Ovary (tissue), 9 donors: ENCODE measurements around the gene SMARCB1. TPM values are rescaled to one million over a fixed set of nuclear protein-coding genes. Genes with fewer than 3 reads are reported as not detected.

Experiments used
- DNase-seq, 5 donors: peaks; one replicate each; pipeline ENCODE4 v3.0.0-alpha.2; 2019 to 2020
- H3K27ac ChIP-seq, 2 donors: fragments of 200-600 bp; one replicate each; pipeline versions ENCODE4 v1.5.1 to v1.8.0; 2019 to 2022
- H3K27me3 ChIP-seq: fragments of 200-600 bp; one replicate; pipeline ENCODE4 v1.8.0; 2022
- H3K36me3 ChIP-seq: fragments of 200-600 bp; sonication (generic); one replicate; pipeline ENCODE4 v1.5.1; 2019
- H3K4me1 ChIP-seq: one replicate; pipeline ENCODE4 v1.8.1; 2013; ENCODE audit warnings: mild to moderate bottlenecking, moderate library complexity; ENCODE audit not compliant: insufficient read depth
- H3K4me3 ChIP-seq: fragments of 200-600 bp; sonication (generic); one replicate; pipeline ENCODE4 v1.5.1; 2017
- H3K9me3 ChIP-seq, 2 donors: fragments of 200-600 bp in 1 of 2; sonication (generic) in 1 of 2; one replicate each; pipeline versions ENCODE4 v1.5.1 to v1.8.1; 2013 to 2019; ENCODE audit warnings: mild to moderate bottlenecking in 1 of 2, moderate library complexity in 1 of 2
- CTCF ChIP-seq, 3 donors: fragments of 450-650 bp in 2 of 3; fragments of 200-600 bp in 1 of 3; IDR thresholded peaks; one replicate each; pipeline versions ENCODE4 v1.5.1 to v1.8.0; 2016 to 2022; ENCODE audit warnings: antibody characterized with exemption in 3 of 3, mild to moderate bottlenecking in 1 of 3
- EP300 ChIP-seq: sonication (generic); formaldehyde crosslinking; IDR thresholded peaks from one replicate; pipeline ENCODE4 v1.6.1; 2017; ENCODE audit warnings: antibody characterized with exemption
- POLR2A ChIP-seq: fragments of 450-650 bp; IDR thresholded peaks from one replicate; pipeline ENCODE4 v1.6.1; 2017; ENCODE audit warnings: antibody characterized with exemption, mild to moderate bottlenecking, moderate library complexity
- WGBS, 3 donors: extraction: QIAGEN DNeasy Blood & Tissue Kit in 1 of 3; methylation state at CpG; one replicate each; pipeline versions ENCODE4 v1.1.5 to v1.1.7; 2013 to 2017; 5-methylcytosine and 5-hydroxymethylcytosine counted together
- intact Hi-C, 4 donors: fragments of 100-400 bp; cut with DNase I; formaldehyde crosslinking; loops; one replicate each; pipeline versions ENCODE4 v1.11.0 to v1.15.1; 2022 to 2023
- polyA plus RNA-seq, 2 donors: library from polyadenylated mRNA; stranded (reverse); fragments of 200-250 nt in 1 of 2; fragments of 350-450 nt in 1 of 2; fragmentation: Illumina TruSeq in 1 of 2; extraction: RNeasy Lipid Tissue Mini Kit (QIAGEN cat#74804) in 1 of 2; gene quantifications; one replicate each; pipeline ENCODE4 v1.2.3, GENCODE V29; 2013 to 2014
- total RNA-seq, 7 donors: library from RNA; depleted of rRNA in 2 of 7; stranded (reverse); fragments of >200 nt in 2 of 7; fragmentation: NEBNext Ultra II Directional in 3 of 7; extraction: Animal tissue kit (Norgen Biotek cat#: 25700) in 3 of 7; gene quantifications; one replicate each; pipeline versions ENCODE4 v1.1.0 to v1.2.4, GENCODE V29; 2016 to 2023
- donor health status: DM: no; HTN: no; CAD: no; lungs with moderate emphysema.
- donor health status: DM: no; HTN: no; CAD: no.
- donor health status: Bipolar disorder and iron deficiency.
- donor health status: DM: yes; HTN: yes; CAD: no.
- donor health status: DM: no; HTN: no; CAD: no.
- donor health status: DM: yes; HTN: yes; CAD: no.

SMARCB1 gene
- total and polyA plus RNA-seq, 9 donors = 47.1 to 107 (median 87.0) TPM

DNA sequence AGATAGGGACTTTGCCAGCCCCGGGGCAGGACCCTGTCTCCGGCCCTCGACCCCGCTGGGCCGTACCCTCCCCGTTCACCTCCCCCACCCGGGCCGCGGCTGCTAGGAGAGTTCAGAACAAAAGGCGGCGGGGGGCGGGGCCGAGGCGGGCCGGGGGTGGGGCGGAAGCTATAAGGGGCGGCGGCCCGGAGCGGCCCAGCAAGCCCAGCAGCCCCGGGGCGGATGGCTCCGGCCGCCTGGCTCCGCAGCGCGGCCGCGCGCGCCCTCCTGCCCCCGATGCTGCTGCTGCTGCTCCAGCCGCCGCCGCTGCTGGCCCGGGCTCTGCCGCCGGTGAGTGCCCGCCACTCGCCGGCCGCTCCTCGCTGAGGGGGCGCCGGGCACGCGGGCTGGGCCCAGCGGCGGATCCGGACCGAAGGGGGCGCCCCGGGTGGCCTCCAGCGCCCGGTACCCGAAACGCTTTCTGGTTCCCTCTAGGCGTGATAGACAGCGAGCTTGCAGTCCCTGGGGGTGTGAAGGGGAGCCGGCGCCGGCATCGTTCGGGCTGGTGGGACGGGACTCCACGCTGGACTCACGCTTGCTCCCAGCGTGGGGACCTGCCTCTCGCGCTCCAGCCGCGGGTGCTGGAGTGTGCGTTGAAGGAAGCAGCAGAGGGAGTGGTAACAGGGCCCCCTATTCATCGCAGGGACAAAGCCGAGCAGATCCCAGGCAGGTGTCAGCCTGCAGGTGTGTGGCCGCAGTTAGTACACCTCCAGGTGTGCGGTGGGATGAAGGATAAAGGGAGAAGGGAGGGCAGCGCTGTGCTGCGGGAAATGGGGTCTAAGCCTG, 13.9 kb upstream of the SMARCB1 start, which contains the start of gene MMP11:
Gene MMP11 (plus strand): TSS at position 201 of the 825 bp plus-strand sequence. CDS start 22 bp downstream, at position 223.
- DNase-seq = peak; percentile 58 to 79 (median 67)
- TF ChIP-seq POLR2A (no peak), CTCF (IDR thresholded peaks at IDR 0.05) (no peak), EP300 (no peak)
- Histone ChIP-seq H3K27ac (peak within 1 kb of the TSS in 1 of 2 donors; percentile 23), H3K4me3 (peak within 1 kb of the TSS; percentile 42), H3K27me3 (no peaks in the 10 kb centered on the region), H3K4me1 (peaks cover 16% of the 10 kb centered on the region), H3K9me3 (no peaks in the 10 kb centered on the region), H3K36me3 (no peaks in the 10 kb centered on the region)
- intact Hi-C loops = no loop called here
- 2 to 10% (median 3%) methylated on average over 29 to 79 of the region's 79 CpGs for WGBS, 3 donors

GRCh38 chr22:23773483-23774113, 13.2 kb upstream of the SMARCB1 start:
- H3K36me3 ChIP-seq = no peaks in the 10 kb centered on the region
- no peak overlapping the region for H3K27ac ChIP-seq
- H3K4me3 ChIP-seq = peak overlapping the region; percentile 42
- peaks cover 13% of the 10 kb centered on the region for H3K4me1 ChIP-seq
- no peak for TF ChIP-seq EP300
- H3K9me3 ChIP-seq = no peaks in the 10 kb centered on the region
- intact Hi-C loops = no loop called here
- no peaks in the 10 kb centered on the region for H3K27me3 ChIP-seq
- WGBS, 3 donors = 50 to 58% (median 56%) methylated on average over 7 of the region's 7 CpGs
- no peak for DNase-seq

DNA sequence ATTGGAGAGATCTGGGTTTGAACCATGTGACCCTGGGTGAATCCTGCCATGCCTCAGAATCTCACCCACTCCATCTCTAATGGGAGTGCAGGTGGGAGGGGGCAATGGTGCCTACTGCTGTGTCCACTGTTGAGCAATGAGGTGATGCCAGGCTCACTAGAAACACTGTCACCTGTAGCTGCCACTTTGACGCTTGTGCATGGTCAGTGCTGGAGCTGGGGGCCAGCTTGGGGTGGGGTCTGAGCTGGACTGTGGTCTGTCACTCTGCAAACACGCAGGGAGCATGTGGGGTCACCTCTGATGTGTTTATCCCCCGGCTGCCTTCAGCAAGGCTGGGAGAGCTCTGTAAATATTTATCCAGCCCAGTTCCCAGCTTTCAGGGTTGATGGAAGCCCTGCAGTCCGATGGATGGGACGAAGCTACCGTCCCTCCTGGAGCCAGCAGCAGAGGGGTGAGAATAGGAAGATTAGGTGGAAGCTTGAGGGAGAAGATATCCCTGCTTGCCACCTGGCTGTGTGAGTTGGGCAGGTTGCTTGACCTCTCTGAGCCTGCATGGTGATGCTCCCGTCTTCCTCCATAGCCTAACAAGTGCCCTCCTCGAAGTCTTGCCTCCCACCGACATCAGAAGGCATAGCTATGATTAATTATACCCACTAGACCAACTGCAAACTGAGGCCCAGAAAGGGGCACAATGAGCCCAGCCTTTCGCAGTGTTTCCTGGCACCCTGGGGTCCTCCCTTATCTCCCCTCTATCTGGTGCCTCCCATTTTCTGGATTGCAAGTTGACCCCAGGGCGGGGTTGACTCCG, 12.4 kb upstream of the SMARCB1 start:
- DNase-seq = no peak
- H3K27ac ChIP-seq = no peak overlapping the region
- 49 to 63% (median 57%) methylated on average over 12 of the region's 12 CpGs for WGBS, 3 donors
- H3K36me3 ChIP-seq = no peaks in the 10 kb centered on the region
- no peak for TF ChIP-seq POLR2A
- no peak for TF ChIP-seq CTCF (IDR thresholded peaks at IDR 0.05)
- TF ChIP-seq EP300 = no peak
- H3K27me3 ChIP-seq = no peaks in the 10 kb centered on the region
- H3K4me3 ChIP-seq = no peak overlapping the region
- no peaks in the 10 kb centered on the region for H3K9me3 ChIP-seq
- peaks cover 13% of the 10 kb centered on the region for H3K4me1 ChIP-seq
- intact Hi-C loops = no loop called here

DNA sequence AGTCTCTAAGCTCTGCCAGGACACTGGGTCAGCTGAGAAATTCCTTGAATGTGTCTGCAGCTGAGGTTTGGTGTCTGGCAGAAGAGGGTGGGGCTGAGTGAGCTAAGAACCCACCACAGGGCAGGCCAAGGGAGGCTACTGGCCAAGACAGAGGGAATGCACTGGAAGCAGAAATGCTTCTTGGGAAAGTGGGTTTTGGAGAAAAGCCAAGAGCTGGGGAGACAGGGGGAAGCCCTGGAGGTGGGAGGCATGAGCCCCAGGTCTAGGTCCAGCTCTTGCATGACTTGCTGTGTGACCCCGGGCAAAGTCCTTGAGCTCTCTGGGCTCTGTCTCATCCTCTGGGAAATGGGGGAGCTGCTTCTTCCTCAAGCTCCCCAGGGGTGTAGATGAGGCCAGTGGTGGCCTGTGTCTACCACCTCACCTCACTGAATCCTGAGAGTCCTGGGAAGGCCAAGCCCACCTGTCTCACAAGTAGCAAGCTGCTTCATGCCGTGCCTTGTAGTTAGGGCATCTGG, 11.8 kb upstream of the SMARCB1 start:
- TF ChIP-seq CTCF (IDR thresholded peaks at IDR 0.05) (no peak), EP300 (no peak), POLR2A (no peak)
- Histone ChIP-seq H3K36me3 (no peaks in the 10 kb centered on the region), H3K9me3 (no peaks in the 10 kb centered on the region), H3K27me3 (no peaks in the 10 kb centered on the region), H3K27ac (no peak overlapping the region), H3K4me3 (no peak overlapping the region), H3K4me1 (peaks cover 13% of the 10 kb centered on the region)
- intact Hi-C loops = no loop called here
- 51 to 68% (median 58%) methylated on average over 2 of the region's 2 CpGs for WGBS, 3 donors
- DNase-seq = peak in 2 of 5 donors; percentile 27 to 57
